ENCODE measurements around the gene TRAPPC14.

DNA sequence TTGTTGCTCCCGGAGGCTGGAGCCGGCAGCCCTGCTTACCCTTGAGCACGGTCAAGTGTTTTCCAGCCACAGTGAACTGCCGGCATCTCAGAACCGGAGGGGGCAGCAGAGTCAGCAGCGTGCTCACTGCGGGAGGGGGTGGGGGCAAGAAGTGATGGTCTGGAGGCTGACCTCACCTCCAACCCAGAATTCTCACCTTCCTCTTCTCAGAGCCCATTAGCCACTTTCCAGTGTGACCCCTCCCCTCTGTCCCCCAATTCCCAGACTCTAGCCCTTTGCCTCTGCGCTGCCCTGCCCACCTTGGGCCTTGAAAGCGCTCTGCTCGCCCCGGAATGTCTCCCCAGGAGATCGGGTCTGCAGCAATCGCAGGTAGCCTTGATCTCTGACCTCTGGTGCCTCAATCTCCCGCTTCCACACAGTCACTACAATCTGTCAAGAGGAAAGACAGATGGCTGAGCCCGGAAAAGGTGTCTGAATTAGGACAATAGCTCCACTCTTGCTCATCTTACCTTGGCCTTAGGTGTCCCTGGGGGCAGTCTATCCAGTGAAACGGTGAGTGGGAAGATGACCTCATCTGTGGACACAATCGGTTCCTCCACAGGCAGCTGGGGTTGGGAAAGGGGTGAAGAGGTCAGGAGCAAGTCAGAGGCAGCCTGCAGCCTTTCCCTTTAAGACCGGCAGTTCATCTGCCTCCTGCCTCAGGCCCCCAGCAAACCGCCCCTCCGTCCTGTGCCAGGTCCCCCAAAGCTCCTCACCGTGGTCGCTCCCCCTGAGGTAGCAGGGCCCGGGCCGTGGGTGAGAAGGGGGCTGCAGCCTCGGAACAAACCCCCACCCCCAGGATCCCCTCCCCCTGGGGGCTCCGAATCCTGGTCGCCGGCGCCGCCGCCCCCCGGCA lies 942 bp downstream of the TRAPPC14 start:
- TF ChIP-seq, protein P1, sequence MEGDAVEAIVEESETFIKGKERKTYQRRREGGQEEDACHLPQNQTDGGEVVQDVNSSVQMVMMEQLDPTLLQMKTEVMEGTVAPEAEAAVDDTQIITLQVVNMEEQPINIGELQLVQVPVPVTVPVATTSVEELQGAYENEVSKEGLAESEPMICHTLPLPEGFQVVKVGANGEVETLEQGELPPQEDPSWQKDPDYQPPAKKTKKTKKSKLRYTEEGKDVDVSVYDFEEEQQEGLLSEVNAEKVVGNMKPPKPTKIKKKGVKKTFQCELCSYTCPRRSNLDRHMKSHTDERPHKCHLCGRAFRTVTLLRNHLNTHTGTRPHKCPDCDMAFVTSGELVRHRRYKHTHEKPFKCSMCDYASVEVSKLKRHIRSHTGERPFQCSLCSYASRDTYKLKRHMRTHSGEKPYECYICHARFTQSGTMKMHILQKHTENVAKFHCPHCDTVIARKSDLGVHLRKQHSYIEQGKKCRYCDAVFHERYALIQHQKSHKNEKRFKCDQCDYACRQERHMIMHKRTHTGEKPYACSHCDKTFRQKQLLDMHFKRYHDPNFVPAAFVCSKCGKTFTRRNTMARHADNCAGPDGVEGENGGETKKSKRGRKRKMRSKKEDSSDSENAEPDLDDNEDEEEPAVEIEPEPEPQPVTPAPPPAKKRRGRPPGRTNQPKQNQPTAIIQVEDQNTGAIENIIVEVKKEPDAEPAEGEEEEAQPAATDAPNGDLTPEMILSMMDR (IDR thresholded peaks at IDR 0.05; ENCODE audit: low read depth, low read length): no peak
- TF ChIP-seq, protein P2, sequence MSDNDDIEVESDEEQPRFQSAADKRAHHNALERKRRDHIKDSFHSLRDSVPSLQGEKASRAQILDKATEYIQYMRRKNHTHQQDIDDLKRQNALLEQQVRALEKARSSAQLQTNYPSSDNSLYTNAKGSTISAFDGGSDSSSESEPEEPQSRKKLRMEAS (IDR thresholded peaks at IDR 0.05; ENCODE audit: low read depth, low read length): no peak
- TF ChIP-seq POLR2A (IDR thresholded peaks at IDR 0.05; ENCODE audit: extremely low read depth, insufficient read length): no peak
